Measurements from ENCODE around the gene ADAMTS12. TPM values are rescaled to one million over a fixed set of nuclear protein-coding genes. Genes with fewer than 3 reads are reported as not detected.

The ADAMTS12 gene
- total RNA-seq, 1 experiment from 2014 or later = 0.05 TPM

DNA sequence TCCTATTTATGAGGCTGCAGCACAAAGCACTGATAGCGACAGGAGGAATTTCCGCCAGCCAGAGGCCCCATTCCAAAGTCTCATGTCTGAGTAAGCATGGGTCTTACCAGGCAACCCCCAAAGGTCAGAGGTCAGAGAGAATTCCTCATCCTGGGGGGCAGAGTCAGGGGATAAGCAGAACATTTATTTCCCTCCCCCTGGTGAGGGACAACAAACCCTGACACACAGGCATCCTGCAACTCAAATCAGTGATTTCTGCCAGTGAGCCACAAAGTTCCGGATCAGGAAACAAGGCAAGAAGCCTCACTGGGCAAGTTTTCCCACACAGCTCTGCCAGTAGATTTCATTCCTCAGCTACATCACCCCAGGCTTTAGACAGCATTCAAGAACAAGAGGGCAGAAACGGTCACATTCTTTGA is 37.0 kb downstream of the ADAMTS12 start:
- Histone ChIP-seq H3K27me3 (ENCODE audit: insufficient read depth, low read length) (peaks cover 37% of the 10 kb centered on the region), H3K4me3 (replicated peaks in 1 of 2; ENCODE audit: low read depth in 1 of 2, low read length in 2 of 2) (no peak overlapping the region), H3K4me2 (ENCODE audit: low read length) (no peak overlapping the region), H3K79me2 (ENCODE audit: insufficient read depth, low read length) (no peaks in the 10 kb centered on the region), H3K9me3 (ENCODE audit: control insufficient read depth in 1 of 2, insufficient read depth in 1 of 2, low read depth in 1 of 2, low read length in 2 of 2) (no peaks in the 10 kb centered on the region), H3K9me2 (ENCODE audit: insufficient read depth) (no peaks in the 10 kb centered on the region), H3K36me3 (ENCODE audit: control insufficient read depth in 1 of 2, insufficient read depth in 2 of 2, low read length in 2 of 2) (no peaks in the 10 kb centered on the region), H3K27ac (ENCODE audit: low read depth, low read length) (no peak overlapping the region), H4K20me1 (ENCODE audit: insufficient read depth) (no peaks in the 10 kb centered on the region), H2AFZ (ENCODE audit: low read depth, low read length, poor library complexity, severe bottlenecking) (no peak overlapping the region), H3K9ac (ENCODE audit: low read length) (no peak overlapping the region), H3K4me1 (ENCODE audit: control insufficient read depth in 1 of 2, insufficient read depth in 2 of 2, low read length in 2 of 2) (peaks cover 0 to 5% of the 10 kb centered on the region in 2 experiments; a peak in 1 of 4 replicates)
- intact Hi-C loops (cut with micrococcal nuclease) = no loop called here
- BruUV-seq (replicated peaks) = no TSS peak
- ChIA-PET RAD21 (ENCODE audit: low non-redundant PET in 1 of 2, low total read pairs in 2 of 2, uncharacterized antibody in 2 of 2, unreplicated experiment in 2 of 2) (no interaction called here), CTCF (no interaction called here), POLR2A (no interaction called here)
- ATAC-seq (no peak), DNase-seq (ENCODE audit: low read depth, low spot score) (no peak)
- TF ChIP-seq EZH2 (IDR thresholded peaks at IDR 0.05) = no peak
- no peak for TF ChIP-seq ZFX (IDR thresholded peaks at IDR 0.05)
- TF ChIP-seq SRF (IDR thresholded peaks at IDR 0.05; ENCODE audit: low read depth) = no peak
- no peak for TF ChIP-seq ELF1 (IDR thresholded peaks at IDR 0.05; ENCODE audit: borderline replicate concordance, low read depth)
- no peak for TF ChIP-seq SIN3A (IDR thresholded peaks at IDR 0.05; ENCODE audit: low read depth)
- TF ChIP-seq ZNF274 (IDR thresholded peaks at IDR 0.05; ENCODE audit: low read depth, low read length) = no peak
- no peak for TF ChIP-seq CEBPB (IDR thresholded peaks at IDR 0.05; ENCODE audit: low read depth)
- TF ChIP-seq, protein P1, sequence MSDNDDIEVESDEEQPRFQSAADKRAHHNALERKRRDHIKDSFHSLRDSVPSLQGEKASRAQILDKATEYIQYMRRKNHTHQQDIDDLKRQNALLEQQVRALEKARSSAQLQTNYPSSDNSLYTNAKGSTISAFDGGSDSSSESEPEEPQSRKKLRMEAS (IDR thresholded peaks at IDR 0.05) = no peak
- TF ChIP-seq SP1 (IDR thresholded peaks at IDR 0.05; ENCODE audit: low read depth) = no peak
- TF ChIP-seq, protein P2, sequence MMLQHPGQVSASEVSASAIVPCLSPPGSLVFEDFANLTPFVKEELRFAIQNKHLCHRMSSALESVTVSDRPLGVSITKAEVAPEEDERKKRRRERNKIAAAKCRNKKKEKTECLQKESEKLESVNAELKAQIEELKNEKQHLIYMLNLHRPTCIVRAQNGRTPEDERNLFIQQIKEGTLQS (IDR thresholded peaks at IDR 0.05) = no peak
- no peak for TF ChIP-seq EZH2phosphoT487 (IDR thresholded peaks at IDR 0.05; ENCODE audit: borderline replicate concordance)
- no peak for TF ChIP-seq TCF7L2 (IDR thresholded peaks at IDR 0.05; ENCODE audit: borderline replicate concordance, extremely low read depth, insufficient read depth, insufficient read length)
- no peak for TF ChIP-seq POLR2AphosphoS5 (IDR thresholded peaks at IDR 0.05; ENCODE audit: low read depth, low read length)
- TF ChIP-seq, protein P3, sequence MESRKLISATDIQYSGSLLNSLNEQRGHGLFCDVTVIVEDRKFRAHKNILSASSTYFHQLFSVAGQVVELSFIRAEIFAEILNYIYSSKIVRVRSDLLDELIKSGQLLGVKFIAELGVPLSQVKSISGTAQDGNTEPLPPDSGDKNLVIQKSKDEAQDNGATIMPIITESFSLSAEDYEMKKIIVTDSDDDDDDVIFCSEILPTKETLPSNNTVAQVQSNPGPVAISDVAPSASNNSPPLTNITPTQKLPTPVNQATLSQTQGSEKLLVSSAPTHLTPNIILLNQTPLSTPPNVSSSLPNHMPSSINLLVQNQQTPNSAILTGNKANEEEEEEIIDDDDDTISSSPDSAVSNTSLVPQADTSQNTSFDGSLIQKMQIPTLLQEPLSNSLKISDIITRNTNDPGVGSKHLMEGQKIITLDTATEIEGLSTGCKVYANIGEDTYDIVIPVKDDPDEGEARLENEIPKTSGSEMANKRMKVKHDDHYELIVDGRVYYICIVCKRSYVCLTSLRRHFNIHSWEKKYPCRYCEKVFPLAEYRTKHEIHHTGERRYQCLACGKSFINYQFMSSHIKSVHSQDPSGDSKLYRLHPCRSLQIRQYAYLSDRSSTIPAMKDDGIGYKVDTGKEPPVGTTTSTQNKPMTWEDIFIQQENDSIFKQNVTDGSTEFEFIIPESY (IDR thresholded peaks at IDR 0.05; ENCODE audit: extremely low read depth, insufficient replicate concordance, low read length) = no peak

All from HCT116 (cell line).